ENCODE results near the gene KRT76. TPM values are rescaled to one million over a fixed set of nuclear protein-coding genes. Genes with fewer than 3 reads are reported as not detected.

KRT76 gene
- total and polyA plus RNA-seq, 10 donors = not detected

GRCh38 chr12:52724384-52724783 lies 52.8 kb downstream of the KRT76 start:
- H3K4me1 ChIP-seq = no peaks in the 10 kb centered on the region
- DNase-seq = no peak
- TF ChIP-seq POLR2A (IDR thresholded peaks at IDR 0.05) (no peak), POLR2AphosphoS5 (IDR thresholded peaks at IDR 0.05) (no peak), CTCF (IDR thresholded peaks at IDR 0.05 in 8 of 11, conservative IDR thresholded peaks at IDR 0.05 in 3 of 11) (no peak)
- intact Hi-C loops (cut with DNase I; ENCODE audit: low total_unique reads) = no loop called here
- no peak overlapping the region for H3K4me3 ChIP-seq
- no peak overlapping the region for H3K27ac ChIP-seq
- peaks cover 0 to 15% (median 0%) of the 10 kb centered on the region in 7 donors for H3K27me3 ChIP-seq (replicated peaks in 1 of 7)
- no peaks in the 10 kb centered on the region for H3K36me3 ChIP-seq
- 74 to 83% (median 81%) methylated on average over 3 of the region's 3 CpGs; no CpG with 5 or more reads in 1 of the 5 donors for WGBS, 5 donors
- H3K9me3 ChIP-seq = no peaks in the 10 kb centered on the region

DNA sequence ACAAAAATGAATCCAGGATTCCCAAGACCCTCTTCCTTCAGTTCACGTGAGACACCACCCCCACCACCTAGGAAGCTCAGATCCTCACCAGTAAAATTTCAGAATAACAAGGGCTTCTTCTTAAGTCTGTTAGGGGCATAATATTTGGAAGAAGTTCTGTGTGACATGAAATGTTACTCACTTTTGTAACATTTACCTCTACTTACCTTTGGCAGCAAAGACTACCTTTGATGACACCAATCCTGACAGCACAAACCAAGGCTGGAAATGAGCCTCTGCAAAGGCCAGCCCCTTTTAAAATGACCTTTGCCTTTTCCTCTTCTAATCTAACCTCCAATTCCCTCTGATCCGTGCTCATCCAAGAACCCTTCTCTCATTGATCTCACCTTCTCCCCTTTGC lies 54.5 kb downstream of the KRT76 start:
- Histone ChIP-seq H3K4me3 (no peak overlapping the region), H3K27ac (no peak overlapping the region), H3K36me3 (no peaks in the 10 kb centered on the region), H3K4me1 (no peaks in the 10 kb centered on the region), H3K9me3 (no peaks in the 10 kb centered on the region), H3K27me3 (replicated peaks in 1 of 7) (peaks cover 0 to 15% (median 0%) of the 10 kb centered on the region in 7 donors)
- intact Hi-C loops (cut with DNase I; ENCODE audit: low total_unique reads) = no loop called here
- WGBS, 5 donors = 57 to 87% (median 70%) methylated on average over 2 of the region's 2 CpGs
- no peak for DNase-seq
- TF ChIP-seq POLR2AphosphoS5 (IDR thresholded peaks at IDR 0.05) (no peak), POLR2A (IDR thresholded peaks at IDR 0.05) (no peak), CTCF (IDR thresholded peaks at IDR 0.05 in 8 of 11, conservative IDR thresholded peaks at IDR 0.05 in 3 of 11) (no peak)

- no peak for DNase-seq
- Histone ChIP-seq H3K9me3 (no peaks in the 10 kb centered on the region), H3K4me1 (no peaks in the 10 kb centered on the region), H3K27ac (no peak overlapping the region), H3K4me3 (no peak overlapping the region), H3K27me3 (replicated peaks in 1 of 7) (peaks cover 0 to 17% (median 0%) of the 10 kb centered on the region in 7 donors), H3K36me3 (no peaks in the 10 kb centered on the region)
- intact Hi-C loops (cut with DNase I; ENCODE audit: low total_unique reads) = no loop called here
- no peak for TF ChIP-seq CTCF (IDR thresholded peaks at IDR 0.05 in 8 of 11, conservative IDR thresholded peaks at IDR 0.05 in 3 of 11)
- TF ChIP-seq POLR2AphosphoS5 (IDR thresholded peaks at IDR 0.05) = no peak
- TF ChIP-seq POLR2A (IDR thresholded peaks at IDR 0.05) = no peak
- WGBS, 5 donors = 11 to 46% (median 31%) methylated on average over 3 of the region's 3 CpGs
Measured at GRCh38 chr12:52721838-52722470, 55.2 kb downstream of the KRT76 start.

DNA sequence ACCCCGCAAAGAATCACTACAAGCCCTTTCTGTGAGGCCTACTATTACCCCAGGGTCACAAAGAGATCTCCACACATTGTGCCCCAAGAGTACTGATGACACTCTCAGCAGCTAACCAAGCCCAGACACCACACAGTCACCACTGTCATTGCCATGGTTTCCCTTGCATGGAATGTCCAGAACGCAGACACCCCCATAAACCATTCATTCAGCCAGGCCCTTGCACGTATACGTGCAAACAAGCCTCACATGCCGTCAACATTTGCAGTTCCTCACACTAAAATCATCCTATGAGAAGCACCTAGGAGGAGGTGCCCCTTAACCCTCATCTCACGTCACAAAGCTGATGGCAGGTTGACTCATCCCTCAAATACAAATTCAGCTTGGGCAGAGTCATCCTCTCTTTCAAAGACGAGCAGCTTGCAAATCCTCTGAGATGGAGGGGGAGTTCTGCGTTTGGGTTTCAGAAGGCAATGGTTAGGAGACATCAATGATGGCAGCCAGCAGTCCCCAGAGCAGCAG lies 56.7 kb downstream of the KRT76 start:
- H3K4me1 ChIP-seq = no peaks in the 10 kb centered on the region
- TF ChIP-seq POLR2A (IDR thresholded peaks at IDR 0.05) (no peak), CTCF (IDR thresholded peaks at IDR 0.05 in 8 of 11, conservative IDR thresholded peaks at IDR 0.05 in 3 of 11) (no peak), POLR2AphosphoS5 (IDR thresholded peaks at IDR 0.05) (no peak)
- WGBS, 5 donors = 80 to 87% (median 86%) methylated on average over 8 of the region's 8 CpGs
- intact Hi-C loops (cut with DNase I; ENCODE audit: low total_unique reads) = no loop called here
- peaks cover 0 to 21% (median 4%) of the 10 kb centered on the region in 7 donors for H3K27me3 ChIP-seq (replicated peaks in 1 of 7)
- no peak overlapping the region for H3K4me3 ChIP-seq
- no peaks in the 10 kb centered on the region for H3K9me3 ChIP-seq
- no peaks in the 10 kb centered on the region for H3K36me3 ChIP-seq
- no peak for DNase-seq
- no peak overlapping the region for H3K27ac ChIP-seq

All from spleen (tissue), 11 donors.